Measurements from ENCODE around the gene TESK1. TPM values are rescaled to one million over a fixed set of nuclear protein-coding genes. Genes with fewer than 3 reads are reported as not detected.

Gene TESK1
- total RNA-seq, 1 donor from 2014 or later: 24.5 TPM

DNA sequence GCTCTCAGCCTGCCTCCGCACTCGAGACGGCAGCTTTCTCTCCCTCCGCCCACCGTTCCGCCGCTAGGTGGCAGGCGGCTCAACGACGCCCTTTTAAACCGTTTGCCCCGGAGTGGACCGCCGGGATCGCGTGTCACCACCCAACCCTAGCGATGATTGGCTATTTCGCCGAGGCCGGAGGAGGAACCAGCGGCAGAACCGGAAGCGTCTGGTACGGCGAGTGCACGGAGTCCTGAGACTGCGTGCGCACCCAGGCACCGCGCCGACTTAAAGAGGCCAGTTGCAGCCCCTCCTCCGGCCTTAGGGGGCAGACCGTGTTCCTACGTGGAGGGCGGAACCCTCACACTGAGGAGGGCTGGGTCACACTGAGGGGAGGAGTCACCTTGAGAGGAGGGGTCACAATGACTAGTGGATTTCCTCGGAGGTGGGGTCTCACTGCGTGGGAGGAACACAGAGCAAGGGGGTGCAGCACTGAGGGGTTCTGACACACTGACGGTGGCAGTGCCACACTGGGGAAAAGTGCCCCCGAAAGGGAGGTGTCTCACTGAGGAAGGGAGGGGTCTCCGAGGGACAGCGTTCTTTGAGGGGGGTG lies 980 bp upstream of the TESK1 start:
- TF ChIP-seq CTCF (IDR thresholded peaks at IDR 0.05; ENCODE audit: insufficient read depth, low read length, poor library complexity, severe bottlenecking): peak; percentile 87

GRCh38 chr9:35605351-35606137 lies 482 bp downstream of the TESK1 start:
- H3K27me3 ChIP-seq (ENCODE audit: control insufficient read depth, insufficient read depth, low read length): no peaks in the 10 kb centered on the region
- no peak for DNase-seq (ENCODE audit: low read depth)
- peaks cover 2% of the 10 kb centered on the region for H3K36me3 ChIP-seq (ENCODE audit: control insufficient read depth, insufficient read depth, low read length)
- H3K4me3 ChIP-seq (ENCODE audit: low read depth, low read length): peak overlapping the region; percentile 63
- no peak for TF ChIP-seq CTCF (IDR thresholded peaks at IDR 0.05; ENCODE audit: insufficient read depth, low read length, poor library complexity, severe bottlenecking)

More for the DNA sequence above, 980 bp upstream of the TESK1 start:
- no peaks in the 10 kb centered on the region for H3K27me3 ChIP-seq (ENCODE audit: control insufficient read depth, insufficient read depth, low read length)
- H3K36me3 ChIP-seq (ENCODE audit: control insufficient read depth, insufficient read depth, low read length): no peaks in the 10 kb centered on the region
- H3K4me3 ChIP-seq (ENCODE audit: low read depth, low read length): peak overlapping the region; percentile 63
- DNase-seq (ENCODE audit: low read depth): peak; percentile 95

GRCh38 chr9:35606138-35606504 lies 1.1 kb downstream of the TESK1 start:
- no peak for TF ChIP-seq CTCF (IDR thresholded peaks at IDR 0.05; ENCODE audit: insufficient read depth, low read length, poor library complexity, severe bottlenecking)

DNA sequence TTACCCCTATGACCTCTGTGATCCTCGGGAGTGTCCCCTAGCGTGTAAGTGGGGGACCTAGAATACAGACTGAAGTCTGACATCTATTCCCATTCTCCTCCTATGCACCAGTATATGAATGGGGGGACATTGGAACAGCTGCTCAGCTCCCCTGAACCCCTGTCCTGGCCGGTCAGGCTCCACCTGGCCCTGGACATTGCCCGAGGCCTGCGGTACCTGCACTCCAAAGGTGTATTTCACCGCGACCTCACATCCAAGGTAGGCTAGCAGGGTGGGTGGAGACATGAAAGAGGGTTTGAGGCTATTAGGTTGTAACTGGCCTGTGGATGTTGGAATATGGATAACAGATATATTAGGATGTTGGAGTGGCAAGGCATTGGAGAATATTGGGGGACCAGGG lies 1.7 kb downstream of the TESK1 start:
- H3K27me3 ChIP-seq (ENCODE audit: control insufficient read depth, insufficient read depth, low read length): no peaks in the 10 kb centered on the region
- H3K36me3 ChIP-seq (ENCODE audit: control insufficient read depth, insufficient read depth, low read length): peaks cover 2% of the 10 kb centered on the region
- no peak for DNase-seq (ENCODE audit: low read depth)
- no peak for TF ChIP-seq CTCF (IDR thresholded peaks at IDR 0.05; ENCODE audit: insufficient read depth, low read length, poor library complexity, severe bottlenecking)
- H3K4me3 ChIP-seq (ENCODE audit: low read depth, low read length): no peak overlapping the region

More at GRCh38 chr9:35606138-35606504, 1.1 kb downstream of the TESK1 start:
- no peak for DNase-seq (ENCODE audit: low read depth)
- no peaks in the 10 kb centered on the region for H3K27me3 ChIP-seq (ENCODE audit: control insufficient read depth, insufficient read depth, low read length)
- H3K4me3 ChIP-seq (ENCODE audit: low read depth, low read length): peak overlapping the region; percentile 63
- peaks cover 2% of the 10 kb centered on the region for H3K36me3 ChIP-seq (ENCODE audit: control insufficient read depth, insufficient read depth, low read length)

DNA sequence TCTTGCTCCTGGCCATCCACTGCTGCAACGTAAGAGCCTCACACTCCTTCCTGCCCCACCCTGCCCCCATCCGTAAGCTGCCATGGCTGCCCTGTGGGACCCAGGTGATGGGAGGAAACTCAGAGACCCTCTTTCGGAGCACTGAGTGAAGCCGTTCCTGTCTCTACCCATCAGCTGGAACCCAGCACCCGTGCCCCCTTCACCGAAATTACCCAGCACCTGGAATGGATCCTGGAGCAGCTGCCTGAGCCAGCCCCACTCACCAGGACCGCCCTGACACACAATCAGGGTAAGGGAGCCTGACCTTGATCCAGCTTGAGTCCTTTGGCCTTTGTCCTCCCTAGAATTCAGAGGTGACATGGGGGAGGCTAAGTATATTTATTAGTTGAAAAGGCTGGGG lies 3.2 kb downstream of the TESK1 start:
- no peaks in the 10 kb centered on the region for H3K27me3 ChIP-seq (ENCODE audit: control insufficient read depth, insufficient read depth, low read length)
- no peak for DNase-seq (ENCODE audit: low read depth)
- no peak overlapping the region for H3K4me3 ChIP-seq (ENCODE audit: low read depth, low read length)
- peaks cover 2% of the 10 kb centered on the region for H3K36me3 ChIP-seq (ENCODE audit: control insufficient read depth, insufficient read depth, low read length)
- TF ChIP-seq CTCF (IDR thresholded peaks at IDR 0.05; ENCODE audit: insufficient read depth, low read length, poor library complexity, severe bottlenecking): no peak

Measured in kidney epithelial cell (primary cell).